GM12874 (cell line): ENCODE results near the gene RNH1.

Experiments used
- CTCF ChIP-seq: IDR thresholded peaks from 2 replicates; pipeline ENCODE4 v1.5.1; 2011; ENCODE audit warnings: low read depth, mild to moderate bottlenecking, control low read depth, low read length, moderate library complexity; ENCODE audit not compliant: insufficient read depth

Gene RNH1

GRCh38 chr11:472816-473215 lies 34.2 kb downstream of the RNH1 start:
- no peak for TF ChIP-seq CTCF

GRCh38 chr11:472272-472671 lies 34.8 kb downstream of the RNH1 start:
- TF ChIP-seq CTCF: no peak

GRCh38 chr11:471468-472145 lies 35.4 kb downstream of the RNH1 start:
- no peak for TF ChIP-seq CTCF

- TF ChIP-seq CTCF: no peak
Measured at GRCh38 chr11:469684-470560, 37.1 kb downstream of the RNH1 start.

GRCh38 chr11:468493-468892 lies 38.5 kb downstream of the RNH1 start:
- no peak for TF ChIP-seq CTCF

DNA sequence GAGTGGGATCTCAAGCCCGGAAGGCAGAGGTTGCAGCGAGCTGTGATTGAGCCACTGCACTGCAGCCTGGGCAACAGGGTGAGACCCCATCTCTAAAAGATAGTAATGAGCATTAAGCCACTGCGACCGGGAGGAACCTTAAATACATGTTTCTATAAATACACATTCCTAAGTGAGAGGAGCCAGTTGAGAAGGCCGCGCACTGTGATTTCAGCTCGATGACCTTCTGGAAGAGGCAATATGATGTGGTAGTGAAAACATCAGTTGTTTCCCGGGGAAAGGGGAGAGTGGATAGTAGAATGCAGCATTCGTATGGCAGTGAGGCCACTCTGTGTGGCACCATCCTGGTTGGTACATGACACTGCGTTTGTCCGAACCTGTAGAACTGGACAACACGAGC lies 39.0 kb downstream of the RNH1 start:
- TF ChIP-seq CTCF: no peak

- no peak for TF ChIP-seq CTCF
Measured at GRCh38 chr11:465896-466530, 41.0 kb downstream of the RNH1 start.
